ENCODE results near the gene KIF6.

DNA sequence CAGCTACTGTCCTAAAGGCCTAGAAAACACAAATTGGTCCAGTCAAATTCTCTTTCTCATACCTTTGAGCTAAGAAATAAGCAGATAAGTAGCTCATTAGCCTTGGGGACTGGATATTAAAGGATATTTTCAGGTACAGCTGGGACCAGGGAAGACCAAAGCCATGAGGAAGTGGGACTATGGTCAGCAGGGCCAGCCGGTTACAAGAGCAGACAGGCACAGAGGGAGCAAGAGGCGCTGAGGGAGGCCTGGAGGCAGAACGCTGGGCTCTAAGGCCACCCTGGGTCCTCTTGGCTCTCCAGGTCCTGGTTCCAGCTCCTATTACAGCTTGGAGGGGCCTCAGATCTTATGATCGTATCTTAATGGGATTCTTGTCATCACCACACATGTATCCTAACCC, 314.2 kb downstream of the KIF6 start:
- TF ChIP-seq EZH2 (IDR thresholded peaks at IDR 0.05; ENCODE audit: borderline replicate concordance, low read depth, low read length, poor library complexity, severe bottlenecking) (no peak), CTCF (conservative IDR thresholded peaks at IDR 0.05; ENCODE audit: low read depth, low read length) (no peak)
